AG08395 (cell line): Measurements from ENCODE around the gene BCAS2.
"Not testable (repeated sequence)": the region's sequence is repeated elsewhere in the genome, so short reads cannot be mapped to it uniquely, and the experiment has no call there.

Source experiments
- DNase-seq: peaks from one replicate; pipeline ENCODE4 v3.0.0; 2012; ENCODE audit warnings: mixed read lengths, low spot score

Gene BCAS2

GRCh38 chr1:114581335-114582287 lies at the start of gene BCAS2:
TSS of gene BCAS2 (minus strand) at chr1:114581615. CDS start at chr1:114581591, 24 bp downstream.
- DNase-seq: peak; percentile 96

- DNase-seq: no peak
These were observed 45.7 kb upstream of the BCAS2 start for GRCh38 chr1:114627107-114627506.

- DNase-seq: no peak
These were observed 41.9 kb upstream of the BCAS2 start for GRCh38 chr1:114623364-114623763.

GRCh38 chr1:114620419-114620818 lies 39.0 kb upstream of the BCAS2 start:
- no peak for DNase-seq

GRCh38 chr1:114618606-114619005 lies 37.2 kb upstream of the BCAS2 start:
- no peak for DNase-seq

- no peak for DNase-seq
These were observed 29.3 kb upstream of the BCAS2 start for GRCh38 chr1:114610546-114611245.

- no peak for DNase-seq
These were observed 28.4 kb upstream of the BCAS2 start for GRCh38 chr1:114609826-114610225.

- DNase-seq: no peak
These were observed 27.6 kb upstream of the BCAS2 start for GRCh38 chr1:114609026-114609425.

GRCh38 chr1:114607223-114607622 lies 25.8 kb upstream of the BCAS2 start:
- DNase-seq: no peak

- no peak for DNase-seq
These were observed 16.5 kb upstream of the BCAS2 start for GRCh38 chr1:114597949-114598348.

- DNase-seq: no peak
These were observed 14.2 kb upstream of the BCAS2 start for GRCh38 chr1:114595602-114596001.

- DNase-seq: no peak
These were observed 12.6 kb upstream of the BCAS2 start for GRCh38 chr1:114594046-114594445.

- no peak for DNase-seq
These were observed 7.7 kb upstream of the BCAS2 start for GRCh38 chr1:114589122-114589521.

- DNase-seq: no peak
These were observed 6.8 kb upstream of the BCAS2 start for GRCh38 chr1:114588196-114588689.

- DNase-seq: no peak
These were observed 6.0 kb upstream of the BCAS2 start for GRCh38 chr1:114587203-114587991.

GRCh38 chr1:114586513-114587047 lies 5.2 kb upstream of the BCAS2 start:
- DNase-seq: no peak

GRCh38 chr1:114585231-114585630 lies 3.8 kb upstream of the BCAS2 start:
- DNase-seq: no peak

GRCh38 chr1:114574365-114574764 lies 7.0 kb downstream of the BCAS2 start:
- no peak for DNase-seq

GRCh38 chr1:114564141-114564540 lies 17.3 kb downstream of the BCAS2 start:
- DNase-seq: no peak

- not testable (repeated sequence) for DNase-seq
These were observed 18.4 kb downstream of the BCAS2 start for GRCh38 chr1:114562978-114563510.

- no peak for DNase-seq
These were observed 20.1 kb downstream of the BCAS2 start for GRCh38 chr1:114561333-114561732.

- DNase-seq: no peak
These were observed 22.1 kb downstream of the BCAS2 start for GRCh38 chr1:114559356-114559755.
